ENCODE results near the gene MRPL10. TPM values are rescaled to one million over a fixed set of nuclear protein-coding genes. Genes with fewer than 3 reads are reported as not detected.

MRPL10 gene
- total RNA-seq, 1 experiment from 2014 or later = 67.2 TPM

DNA sequence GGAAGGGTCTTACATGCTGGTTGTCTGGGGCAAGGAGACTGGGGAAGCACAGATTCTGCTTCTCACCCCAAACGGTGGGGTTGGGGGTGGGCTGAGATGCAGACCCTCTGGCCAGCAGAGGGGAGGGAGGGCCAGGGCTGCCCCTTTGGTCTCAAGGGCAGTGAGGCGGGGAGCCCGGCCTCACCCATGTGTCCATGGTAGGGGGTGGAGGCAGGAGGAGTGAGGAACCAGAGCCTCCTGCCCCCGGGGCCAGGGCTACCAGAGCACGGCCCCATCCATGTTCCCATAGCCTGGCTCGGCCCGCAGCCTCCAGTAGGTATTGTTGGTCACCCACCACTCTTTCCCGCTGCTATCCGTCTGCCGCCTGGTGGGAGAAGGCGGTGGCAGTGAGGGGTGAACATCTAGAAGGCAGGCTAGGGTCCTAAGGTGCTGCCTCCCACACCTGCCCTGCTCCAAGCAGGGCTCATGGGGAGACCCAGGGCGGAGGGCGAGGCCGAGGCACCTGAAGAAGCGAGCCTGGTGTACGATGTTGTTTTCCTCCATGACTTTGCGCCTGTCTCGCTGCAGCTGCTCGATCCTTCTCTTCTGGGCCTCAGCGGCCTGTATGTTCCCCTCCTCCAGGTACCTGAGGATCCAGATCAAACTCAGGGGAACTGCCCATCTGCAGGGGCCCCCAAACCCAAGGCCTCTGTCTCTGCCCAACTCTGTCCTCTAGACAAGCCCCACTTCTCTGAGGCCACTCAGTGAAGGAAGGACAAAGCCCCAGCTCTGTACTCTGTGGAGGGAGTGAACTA, 23.1 kb downstream of the MRPL10 start:
- H3K4me1 Mint-ChIP-seq = peaks cover 6 to 7% of the 10 kb centered on the region in 2 experiments; a peak in 3 of 4 replicates
- H2BK5ac ChIP-seq (ENCODE audit: insufficient read length, low read length) = no peak overlapping the region
- no peak overlapping the region for H3K18ac ChIP-seq (ENCODE audit: insufficient read length, low read depth, low read length)
- no peaks in the 10 kb centered on the region for H3K4me1 ChIP-seq (ENCODE audit: insufficient read depth, low read length)
- H3K4ac ChIP-seq (ENCODE audit: low read depth, low read length) = no peak overlapping the region
- no peak overlapping the region for H3K27ac ChIP-seq (ENCODE audit: insufficient read length, low read depth, low read length)
- no peak overlapping the region for H3K27ac Mint-ChIP-seq
- TF ChIP-seq, protein P1, sequence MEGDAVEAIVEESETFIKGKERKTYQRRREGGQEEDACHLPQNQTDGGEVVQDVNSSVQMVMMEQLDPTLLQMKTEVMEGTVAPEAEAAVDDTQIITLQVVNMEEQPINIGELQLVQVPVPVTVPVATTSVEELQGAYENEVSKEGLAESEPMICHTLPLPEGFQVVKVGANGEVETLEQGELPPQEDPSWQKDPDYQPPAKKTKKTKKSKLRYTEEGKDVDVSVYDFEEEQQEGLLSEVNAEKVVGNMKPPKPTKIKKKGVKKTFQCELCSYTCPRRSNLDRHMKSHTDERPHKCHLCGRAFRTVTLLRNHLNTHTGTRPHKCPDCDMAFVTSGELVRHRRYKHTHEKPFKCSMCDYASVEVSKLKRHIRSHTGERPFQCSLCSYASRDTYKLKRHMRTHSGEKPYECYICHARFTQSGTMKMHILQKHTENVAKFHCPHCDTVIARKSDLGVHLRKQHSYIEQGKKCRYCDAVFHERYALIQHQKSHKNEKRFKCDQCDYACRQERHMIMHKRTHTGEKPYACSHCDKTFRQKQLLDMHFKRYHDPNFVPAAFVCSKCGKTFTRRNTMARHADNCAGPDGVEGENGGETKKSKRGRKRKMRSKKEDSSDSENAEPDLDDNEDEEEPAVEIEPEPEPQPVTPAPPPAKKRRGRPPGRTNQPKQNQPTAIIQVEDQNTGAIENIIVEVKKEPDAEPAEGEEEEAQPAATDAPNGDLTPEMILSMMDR (conservative IDR thresholded peaks at IDR 0.05) = no peak
- no peaks in the 10 kb centered on the region for H3K79me2 ChIP-seq (ENCODE audit: insufficient read depth, low read length)
- no peak overlapping the region for H2BK12ac ChIP-seq (ENCODE audit: insufficient read length, low read depth, low read length)
- peaks cover 3% of the 10 kb centered on the region for H3K27me3 Mint-ChIP-seq (ENCODE audit: low read depth)
- H3K9ac ChIP-seq (ENCODE audit: extremely low read depth, insufficient read length, low read length) = no peak overlapping the region
- no peak overlapping the region for H3K56ac ChIP-seq (ENCODE audit: insufficient read length, low read depth, low read length)
- H2BK20ac ChIP-seq (ENCODE audit: low read depth, low read length, poor library complexity, severe bottlenecking) = no peak overlapping the region
- H3K9me3 ChIP-seq (ENCODE audit: control insufficient read depth, low read depth, low read length) = no peaks in the 10 kb centered on the region
- H4K8ac ChIP-seq (replicated peaks; ENCODE audit: insufficient read length, low read depth, low read length) = no peak overlapping the region
- H3T11ph ChIP-seq (ENCODE audit: low read length) = no peak overlapping the region
- H2BK120ac ChIP-seq (ENCODE audit: low read depth, low read length, poor library complexity, severe bottlenecking) = no peak overlapping the region
- H4K91ac ChIP-seq (ENCODE audit: insufficient read length, low read depth, low read length) = no peak overlapping the region
- DNase-seq = peak; percentile 20
- no peak overlapping the region for H3K14ac ChIP-seq (ENCODE audit: insufficient read depth, low read length)
- H2AK5ac ChIP-seq (ENCODE audit: insufficient read length, low read length) = no peak overlapping the region
- H4K20me1 ChIP-seq (ENCODE audit: control insufficient read depth, insufficient read depth, insufficient read length) = no peaks in the 10 kb centered on the region
- H2BK15ac ChIP-seq (ENCODE audit: low read depth, low read length) = no peak overlapping the region
- H3K23me2 ChIP-seq (ENCODE audit: insufficient read length, low read depth, low read length, poor library complexity, severe bottlenecking) = no peaks in the 10 kb centered on the region
- no peak overlapping the region for H2AFZ ChIP-seq (ENCODE audit: low read length)
- peaks cover 0 to 17% (median 4%) of the 10 kb centered on the region in 3 experiments; a peak in 6 of 7 replicates for H3K36me3 Mint-ChIP-seq (ENCODE audit: insufficient read depth in 1 of 3, low read depth in 3 of 3)
- no CpG with 5 or more reads among the region's 20 CpGs for WGBS (ENCODE audit: extremely low coverage, insufficient read length, low lambda C conversion rate)
- no peak overlapping the region; a peak in 1 of 5 replicates for H3K4me3 Mint-ChIP-seq
- H3K4me2 ChIP-seq (ENCODE audit: insufficient read depth, insufficient read length, low read length) = no peak overlapping the region
- H3K23ac ChIP-seq (ENCODE audit: insufficient read length, low read depth, low read length) = no peak overlapping the region
- no peaks in the 10 kb centered on the region; the same call in 1 of the 2 replicates for H3K27me3 ChIP-seq (ENCODE audit: insufficient read depth, low read length)
- H3K9me3 Mint-ChIP-seq = no peaks in the 10 kb centered on the region; a peak in 1 of 5 replicates
- H4K5ac ChIP-seq (ENCODE audit: insufficient read length, low read depth, low read length) = no peak overlapping the region
- H3K79me1 ChIP-seq (ENCODE audit: insufficient read depth, low read depth, low read length, poor library complexity, severe bottlenecking) = no peaks in the 10 kb centered on the region

Data from H9 (cell line).